ENCODE measurements around the gene HNRNPA0.

Gene HNRNPA0

DNA sequence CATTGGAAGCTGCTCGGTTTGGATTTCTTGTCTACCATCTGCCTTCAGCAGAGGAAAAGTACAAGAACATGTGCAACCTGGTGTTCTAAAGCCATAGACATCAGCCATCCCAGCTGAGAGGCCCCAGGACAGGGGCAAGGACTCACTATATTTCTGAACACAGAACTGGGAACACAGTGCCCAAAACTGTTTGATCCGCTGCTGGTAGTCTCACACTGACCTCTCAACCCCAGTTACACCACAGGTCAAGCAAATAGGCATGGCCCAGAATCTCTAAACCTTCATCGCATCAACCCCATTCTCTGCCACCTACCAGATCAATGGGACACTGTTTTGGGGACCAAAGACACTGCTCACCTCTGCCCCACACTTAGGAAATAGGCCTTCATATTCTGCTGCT lies 20.2 kb downstream of the HNRNPA0 start:
- H3K9ac ChIP-seq (ENCODE audit: low read length): no peak overlapping the region
- H2AK5ac ChIP-seq (ENCODE audit: low read length, severe bottlenecking): no peak overlapping the region
- no peak overlapping the region for H3K4me2 ChIP-seq (ENCODE audit: low read length, poor library complexity, severe bottlenecking)
- H2AFZ ChIP-seq (ENCODE audit: low read depth, low read length): no peak overlapping the region
- no peak overlapping the region for H4K91ac ChIP-seq (ENCODE audit: low read length)
- peaks cover 6% of the 10 kb centered on the region for H3K79me1 ChIP-seq (replicated peaks; ENCODE audit: low read length, poor library complexity, severe bottlenecking)
- WGBS: 87% methylated on average over 3 of the region's 3 CpGs
- H2BK15ac ChIP-seq (ENCODE audit: low read depth, poor library complexity, severe bottlenecking): no peak overlapping the region
- no peak overlapping the region for H2BK120ac ChIP-seq (ENCODE audit: low read depth, low read length)
- H3K9me3 ChIP-seq (ENCODE audit: control insufficient read depth, low read length): peaks cover 2% of the 10 kb centered on the region
- no peak overlapping the region for H3K18ac ChIP-seq (ENCODE audit: low read depth in 1 of 2, low read length in 2 of 2)
- no peak overlapping the region for H3K4me3 ChIP-seq (ENCODE audit: insufficient read depth in 1 of 2, low read depth in 1 of 2, low read length in 2 of 2)
- DNase-seq: no peak
- H3K14ac ChIP-seq (ENCODE audit: low read length in 2 of 2): no peak overlapping the region
- no peaks in the 10 kb centered on the region for H3K36me3 ChIP-seq (ENCODE audit: control insufficient read depth in 1 of 2, insufficient read depth in 2 of 2, low read depth in 1 of 2, low read length in 2 of 2)
- no peak overlapping the region for H4K8ac ChIP-seq (ENCODE audit: low read length)
- H3K27ac ChIP-seq (ENCODE audit: low read length, poor library complexity, severe bottlenecking): no peak overlapping the region
- H3K4me1 ChIP-seq (ENCODE audit: control insufficient read depth, insufficient read depth, low read depth, low read length): peaks cover 6% of the 10 kb centered on the region
- H2BK5ac ChIP-seq (ENCODE audit: low read depth, low read length, poor library complexity, severe bottlenecking): no peak overlapping the region
- H3K27me3 ChIP-seq (ENCODE audit: control insufficient read depth in 1 of 2, insufficient read depth in 1 of 2, low read length in 2 of 2): no peaks in the 10 kb centered on the region
- no peak overlapping the region for H3K23ac ChIP-seq (ENCODE audit: low read length in 2 of 2)
- no peak overlapping the region for H2BK12ac ChIP-seq (ENCODE audit: low read length in 2 of 2)
- H3K4ac ChIP-seq (ENCODE audit: low read depth in 1 of 2, low read length in 2 of 2): no peak overlapping the region

DNA sequence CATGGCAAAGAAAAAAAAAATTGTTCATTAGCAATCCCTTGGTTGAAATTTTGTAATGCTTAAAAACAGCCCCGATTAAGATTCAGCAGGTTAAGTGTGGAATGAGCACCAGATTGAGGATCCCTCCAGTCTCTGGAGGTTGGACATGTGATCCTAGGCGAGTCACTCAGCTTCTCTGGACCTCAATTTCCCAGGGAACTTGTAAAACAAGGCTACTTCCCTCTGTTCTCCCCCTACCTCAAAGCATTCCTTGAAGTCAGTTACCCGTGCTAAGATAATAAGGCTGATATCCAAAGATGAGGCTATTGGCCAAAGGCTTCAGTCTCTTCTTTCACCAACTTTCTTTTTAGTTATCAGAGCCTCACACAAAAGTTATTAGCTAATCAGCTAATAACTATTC lies 21.2 kb downstream of the HNRNPA0 start:
- WGBS: 79% methylated on average over 3 of the region's 3 CpGs
- H3K4ac ChIP-seq (ENCODE audit: low read depth in 1 of 2, low read length in 2 of 2): no peak overlapping the region
- H3K18ac ChIP-seq (ENCODE audit: low read depth in 1 of 2, low read length in 2 of 2): no peak overlapping the region
- H2AK5ac ChIP-seq (ENCODE audit: low read length, severe bottlenecking): no peak overlapping the region
- H3K27me3 ChIP-seq (ENCODE audit: control insufficient read depth in 1 of 2, insufficient read depth in 1 of 2, low read length in 2 of 2): no peaks in the 10 kb centered on the region
- no peak overlapping the region for H2BK12ac ChIP-seq (ENCODE audit: low read length in 2 of 2)
- no peak overlapping the region for H3K14ac ChIP-seq (ENCODE audit: low read length in 2 of 2)
- no peaks in the 10 kb centered on the region for H3K9me3 ChIP-seq (ENCODE audit: control insufficient read depth, low read length)
- no peak overlapping the region for H2AFZ ChIP-seq (ENCODE audit: low read depth, low read length)
- no peak overlapping the region for H4K8ac ChIP-seq (ENCODE audit: low read length)
- no peak overlapping the region for H3K4me3 ChIP-seq (ENCODE audit: insufficient read depth in 1 of 2, low read depth in 1 of 2, low read length in 2 of 2)
- no peak overlapping the region for H4K91ac ChIP-seq (ENCODE audit: low read length)
- H2BK120ac ChIP-seq (ENCODE audit: low read depth, low read length): no peak overlapping the region
- H2BK15ac ChIP-seq (ENCODE audit: low read depth, poor library complexity, severe bottlenecking): no peak overlapping the region
- H3K9ac ChIP-seq (ENCODE audit: low read length): no peak overlapping the region
- peaks cover 6% of the 10 kb centered on the region for H3K4me1 ChIP-seq (ENCODE audit: control insufficient read depth, insufficient read depth, low read depth, low read length)
- no peak for DNase-seq
- H2BK5ac ChIP-seq (ENCODE audit: low read depth, low read length, poor library complexity, severe bottlenecking): no peak overlapping the region
- H3K23ac ChIP-seq (ENCODE audit: low read length in 2 of 2): no peak overlapping the region
- no peaks in the 10 kb centered on the region for H3K36me3 ChIP-seq (ENCODE audit: control insufficient read depth in 1 of 2, insufficient read depth in 2 of 2, low read depth in 1 of 2, low read length in 2 of 2)
- H3K27ac ChIP-seq (ENCODE audit: low read length, poor library complexity, severe bottlenecking): no peak overlapping the region
- peaks cover 6% of the 10 kb centered on the region for H3K79me1 ChIP-seq (replicated peaks; ENCODE audit: low read length, poor library complexity, severe bottlenecking)
- no peak overlapping the region for H3K4me2 ChIP-seq (ENCODE audit: low read length, poor library complexity, severe bottlenecking)

DNA sequence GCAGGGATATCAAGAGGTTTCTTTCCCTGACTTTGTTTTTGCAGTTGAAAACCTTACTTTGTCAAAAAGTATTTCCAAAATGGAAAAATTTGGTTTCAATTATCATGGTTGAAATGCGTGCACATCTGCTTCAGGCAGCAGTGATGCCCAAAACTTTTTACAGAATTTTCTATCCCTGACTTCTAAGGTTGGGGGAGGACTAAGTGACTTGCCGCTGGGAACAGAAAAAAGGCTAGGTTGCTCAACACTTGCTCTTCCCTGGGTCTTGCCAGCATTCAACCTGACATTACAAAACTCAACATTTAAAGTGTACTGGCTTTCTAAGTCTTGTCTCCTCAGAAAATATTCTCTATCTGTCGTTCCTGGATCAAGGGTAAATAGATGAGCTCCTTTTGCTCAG lies 23.0 kb downstream of the HNRNPA0 start:
- DNase-seq: no peak
- H3K14ac ChIP-seq (ENCODE audit: low read length in 2 of 2): no peak overlapping the region
- no peak overlapping the region for H3K23ac ChIP-seq (ENCODE audit: low read length in 2 of 2)
- peaks cover 6% of the 10 kb centered on the region for H3K79me1 ChIP-seq (replicated peaks; ENCODE audit: low read length, poor library complexity, severe bottlenecking)
- H3K4ac ChIP-seq (ENCODE audit: low read depth in 1 of 2, low read length in 2 of 2): no peak overlapping the region
- H2BK15ac ChIP-seq (ENCODE audit: low read depth, poor library complexity, severe bottlenecking): no peak overlapping the region
- no peak overlapping the region for H3K4me3 ChIP-seq (ENCODE audit: insufficient read depth in 1 of 2, low read depth in 1 of 2, low read length in 2 of 2)
- no peak overlapping the region for H2BK120ac ChIP-seq (ENCODE audit: low read depth, low read length)
- H2BK12ac ChIP-seq (ENCODE audit: low read length in 2 of 2): no peak overlapping the region
- no peak overlapping the region for H4K8ac ChIP-seq (ENCODE audit: low read length)
- H2AFZ ChIP-seq (ENCODE audit: low read depth, low read length): no peak overlapping the region
- no peak overlapping the region for H3K18ac ChIP-seq (ENCODE audit: low read depth in 1 of 2, low read length in 2 of 2)
- H2AK5ac ChIP-seq (ENCODE audit: low read length, severe bottlenecking): no peak overlapping the region
- 93% methylated on average over 3 of the region's 3 CpGs for WGBS
- H3K27me3 ChIP-seq (ENCODE audit: control insufficient read depth in 1 of 2, insufficient read depth in 1 of 2, low read length in 2 of 2): no peaks in the 10 kb centered on the region
- H3K27ac ChIP-seq (ENCODE audit: low read length, poor library complexity, severe bottlenecking): no peak overlapping the region
- peaks cover 6% of the 10 kb centered on the region for H3K4me1 ChIP-seq (ENCODE audit: control insufficient read depth, insufficient read depth, low read depth, low read length)
- no peak overlapping the region for H4K91ac ChIP-seq (ENCODE audit: low read length)
- no peak overlapping the region for H2BK5ac ChIP-seq (ENCODE audit: low read depth, low read length, poor library complexity, severe bottlenecking)
- H3K9me3 ChIP-seq (ENCODE audit: control insufficient read depth, low read length): no peaks in the 10 kb centered on the region
- peak overlapping the region; percentile 13 for H3K9ac ChIP-seq (ENCODE audit: low read length)
- H3K36me3 ChIP-seq (ENCODE audit: control insufficient read depth in 1 of 2, insufficient read depth in 2 of 2, low read depth in 1 of 2, low read length in 2 of 2): no peaks in the 10 kb centered on the region
- no peak overlapping the region for H3K4me2 ChIP-seq (ENCODE audit: low read length, poor library complexity, severe bottlenecking)

DNA sequence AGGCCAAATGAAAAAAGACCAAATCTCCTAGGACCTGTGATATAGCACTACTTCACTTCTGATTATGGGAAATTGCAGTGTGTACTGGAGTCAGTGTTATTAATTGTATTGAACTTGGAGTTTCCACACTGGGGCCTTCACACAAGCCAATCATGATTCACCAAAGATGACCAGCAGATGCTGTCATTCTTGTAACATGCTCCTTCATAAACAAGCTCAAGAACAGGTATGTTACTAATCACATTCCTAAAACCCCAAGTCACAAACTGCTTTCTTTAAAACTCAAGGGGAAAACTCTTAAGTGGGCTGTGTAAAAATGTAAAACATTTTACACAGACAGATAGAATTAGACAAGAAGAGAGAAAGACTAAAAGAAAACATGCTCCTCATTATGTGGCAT lies 23.8 kb downstream of the HNRNPA0 start:
- Histone ChIP-seq H3K4me1 (ENCODE audit: control insufficient read depth, insufficient read depth, low read depth, low read length) (peaks cover 2% of the 10 kb centered on the region), H3K27me3 (ENCODE audit: control insufficient read depth in 1 of 2, insufficient read depth in 1 of 2, low read length in 2 of 2) (no peaks in the 10 kb centered on the region), H3K79me1 (replicated peaks; ENCODE audit: low read length, poor library complexity, severe bottlenecking) (peaks cover 6% of the 10 kb centered on the region), H3K18ac (ENCODE audit: low read depth in 1 of 2, low read length in 2 of 2) (no peak overlapping the region), H2AK5ac (ENCODE audit: low read length, severe bottlenecking) (no peak overlapping the region), H3K14ac (ENCODE audit: low read length in 2 of 2) (no peak overlapping the region), H3K4ac (ENCODE audit: low read depth in 1 of 2, low read length in 2 of 2) (no peak overlapping the region), H2AFZ (ENCODE audit: low read depth, low read length) (no peak overlapping the region), H3K36me3 (ENCODE audit: control insufficient read depth in 1 of 2, insufficient read depth in 2 of 2, low read depth in 1 of 2, low read length in 2 of 2) (no peaks in the 10 kb centered on the region), H3K9me3 (ENCODE audit: control insufficient read depth, low read length) (no peaks in the 10 kb centered on the region), H2BK120ac (ENCODE audit: low read depth, low read length) (no peak overlapping the region), H2BK5ac (ENCODE audit: low read depth, low read length, poor library complexity, severe bottlenecking) (no peak overlapping the region), H4K8ac (ENCODE audit: low read length) (no peak overlapping the region), H2BK12ac (ENCODE audit: low read length in 2 of 2) (no peak overlapping the region), H4K91ac (ENCODE audit: low read length) (no peak overlapping the region), H3K4me3 (ENCODE audit: insufficient read depth in 1 of 2, low read depth in 1 of 2, low read length in 2 of 2) (no peak overlapping the region), H3K4me2 (ENCODE audit: low read length, poor library complexity, severe bottlenecking) (no peak overlapping the region), H3K9ac (ENCODE audit: low read length) (peak overlapping the region; percentile 13), H2BK15ac (ENCODE audit: low read depth, poor library complexity, severe bottlenecking) (no peak overlapping the region), H3K23ac (ENCODE audit: low read length in 2 of 2) (no peak overlapping the region), H3K27ac (ENCODE audit: low read length, poor library complexity, severe bottlenecking) (no peak overlapping the region)
- DNase-seq: peak; percentile 6
